Measurements from ENCODE around the gene MCFD2. TPM values are rescaled to one million over a fixed set of nuclear protein-coding genes. Genes with fewer than 3 reads are reported as not detected.

Gene MCFD2
- 33.0 TPM for total RNA-seq (ENCODE audit: unreplicated experiment)
- long read RNA-seq, full-length matches to known transcripts: 3 of 6 reads
- long read RNA-seq, partial matches to known transcripts: 1 of 6 reads
- long read RNA-seq, other reads (novel, unspliced or antisense): 2 of 6 reads

DNA sequence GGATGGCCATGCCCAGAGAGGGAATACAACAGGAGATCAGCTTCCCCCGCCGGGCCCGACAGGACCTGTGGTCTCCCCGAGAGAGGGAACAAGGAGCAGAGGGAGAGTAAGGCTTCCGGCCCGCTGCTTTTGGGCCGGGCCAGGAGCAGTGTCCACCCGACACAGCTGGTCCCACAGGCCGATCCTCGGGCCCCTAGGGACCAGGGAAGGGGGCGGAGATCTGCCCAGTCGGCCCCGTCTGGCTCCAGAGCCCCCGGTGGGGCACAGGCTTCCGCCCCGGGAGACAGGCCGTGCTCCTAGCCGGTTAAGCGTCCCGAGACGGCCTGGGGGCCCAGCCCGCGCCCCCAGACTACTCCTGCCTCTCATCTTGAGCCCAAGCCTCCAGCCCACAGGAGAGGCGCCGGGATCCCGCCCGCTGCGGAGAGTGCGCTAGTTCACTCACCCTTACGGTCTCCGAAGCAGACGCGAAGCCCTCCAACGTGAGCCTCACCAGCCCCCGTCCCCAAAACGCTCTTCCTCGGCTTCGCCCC, at the start of gene MCFD2:
MCFD2 (minus strand) TSS at position 526 of the 530 bp plus-strand sequence. CDS start 6,635 bp downstream, outside the sequence.
- Mint-ChIP-seq H3K36me3 (ENCODE audit: unreplicated experiment) (no peaks in the 10 kb centered on the region), H3K9me3 (ENCODE audit: unreplicated experiment) (peaks cover 12% of the 10 kb centered on the region), H3K27me3 (ENCODE audit: unreplicated experiment) (peaks cover 3% of the 10 kb centered on the region), H3K4me1 (ENCODE audit: low read depth, unreplicated experiment) (peaks cover 12% of the 10 kb centered on the region), H3K27ac (ENCODE audit: unreplicated experiment) (peak within 1 kb of the TSS; percentile 86), H3K4me3 (ENCODE audit: unreplicated experiment) (peak within 1 kb of the TSS; percentile 95)
- TF ChIP-seq, protein P1, sequence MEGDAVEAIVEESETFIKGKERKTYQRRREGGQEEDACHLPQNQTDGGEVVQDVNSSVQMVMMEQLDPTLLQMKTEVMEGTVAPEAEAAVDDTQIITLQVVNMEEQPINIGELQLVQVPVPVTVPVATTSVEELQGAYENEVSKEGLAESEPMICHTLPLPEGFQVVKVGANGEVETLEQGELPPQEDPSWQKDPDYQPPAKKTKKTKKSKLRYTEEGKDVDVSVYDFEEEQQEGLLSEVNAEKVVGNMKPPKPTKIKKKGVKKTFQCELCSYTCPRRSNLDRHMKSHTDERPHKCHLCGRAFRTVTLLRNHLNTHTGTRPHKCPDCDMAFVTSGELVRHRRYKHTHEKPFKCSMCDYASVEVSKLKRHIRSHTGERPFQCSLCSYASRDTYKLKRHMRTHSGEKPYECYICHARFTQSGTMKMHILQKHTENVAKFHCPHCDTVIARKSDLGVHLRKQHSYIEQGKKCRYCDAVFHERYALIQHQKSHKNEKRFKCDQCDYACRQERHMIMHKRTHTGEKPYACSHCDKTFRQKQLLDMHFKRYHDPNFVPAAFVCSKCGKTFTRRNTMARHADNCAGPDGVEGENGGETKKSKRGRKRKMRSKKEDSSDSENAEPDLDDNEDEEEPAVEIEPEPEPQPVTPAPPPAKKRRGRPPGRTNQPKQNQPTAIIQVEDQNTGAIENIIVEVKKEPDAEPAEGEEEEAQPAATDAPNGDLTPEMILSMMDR (IDR thresholded peaks at IDR 0.05; ENCODE audit: partially characterized antibody, unreplicated experiment): no peak
- no peak for DNase-seq

DNA sequence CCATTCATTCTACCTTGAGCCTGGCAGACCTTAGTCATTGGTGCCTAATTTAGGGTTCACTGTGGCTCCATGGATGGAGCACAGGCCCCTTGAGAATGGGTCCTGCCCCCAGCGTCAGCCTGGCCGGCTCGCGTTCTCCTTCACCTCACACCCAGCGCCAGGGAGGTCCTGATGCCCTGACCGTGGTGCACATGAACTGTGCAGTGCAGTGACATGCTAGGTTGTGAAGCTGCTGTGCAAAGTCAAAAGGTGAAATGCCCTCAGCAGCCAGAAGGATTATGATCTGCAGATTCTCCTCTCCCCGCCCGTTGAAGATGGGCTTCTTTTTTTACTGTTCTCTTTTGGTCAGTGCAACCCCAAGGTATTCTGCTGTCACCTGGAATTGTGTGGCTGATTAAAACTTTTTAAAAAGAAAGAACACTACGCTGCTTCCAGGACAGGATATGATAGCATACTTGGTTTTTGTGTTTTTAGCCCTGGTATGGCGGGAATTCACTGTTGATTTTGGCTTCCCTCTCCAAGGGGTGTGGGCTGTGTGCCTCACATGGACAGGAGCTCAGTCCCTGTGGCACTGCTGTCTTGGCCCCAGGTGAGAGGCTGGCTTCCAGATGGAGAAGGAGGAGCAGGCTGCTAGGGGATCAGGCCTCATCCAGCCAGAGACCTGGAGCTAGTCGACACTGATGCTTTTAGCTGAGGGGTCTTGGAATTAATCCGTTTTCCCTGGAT, 49.4 kb upstream of the MCFD2 start:
- peaks cover 3% of the 10 kb centered on the region for H3K27me3 Mint-ChIP-seq (ENCODE audit: unreplicated experiment)
- H3K27ac Mint-ChIP-seq (ENCODE audit: unreplicated experiment): no peak overlapping the region
- no peak for DNase-seq
- TF ChIP-seq, protein P1 (IDR thresholded peaks at IDR 0.05; ENCODE audit: partially characterized antibody, unreplicated experiment): no peak
- H3K4me3 Mint-ChIP-seq (ENCODE audit: unreplicated experiment): no peak overlapping the region
- no peaks in the 10 kb centered on the region for H3K9me3 Mint-ChIP-seq (ENCODE audit: unreplicated experiment)
- H3K36me3 Mint-ChIP-seq (ENCODE audit: unreplicated experiment): no peaks in the 10 kb centered on the region
- H3K4me1 Mint-ChIP-seq (ENCODE audit: low read depth, unreplicated experiment): no peaks in the 10 kb centered on the region

DNA sequence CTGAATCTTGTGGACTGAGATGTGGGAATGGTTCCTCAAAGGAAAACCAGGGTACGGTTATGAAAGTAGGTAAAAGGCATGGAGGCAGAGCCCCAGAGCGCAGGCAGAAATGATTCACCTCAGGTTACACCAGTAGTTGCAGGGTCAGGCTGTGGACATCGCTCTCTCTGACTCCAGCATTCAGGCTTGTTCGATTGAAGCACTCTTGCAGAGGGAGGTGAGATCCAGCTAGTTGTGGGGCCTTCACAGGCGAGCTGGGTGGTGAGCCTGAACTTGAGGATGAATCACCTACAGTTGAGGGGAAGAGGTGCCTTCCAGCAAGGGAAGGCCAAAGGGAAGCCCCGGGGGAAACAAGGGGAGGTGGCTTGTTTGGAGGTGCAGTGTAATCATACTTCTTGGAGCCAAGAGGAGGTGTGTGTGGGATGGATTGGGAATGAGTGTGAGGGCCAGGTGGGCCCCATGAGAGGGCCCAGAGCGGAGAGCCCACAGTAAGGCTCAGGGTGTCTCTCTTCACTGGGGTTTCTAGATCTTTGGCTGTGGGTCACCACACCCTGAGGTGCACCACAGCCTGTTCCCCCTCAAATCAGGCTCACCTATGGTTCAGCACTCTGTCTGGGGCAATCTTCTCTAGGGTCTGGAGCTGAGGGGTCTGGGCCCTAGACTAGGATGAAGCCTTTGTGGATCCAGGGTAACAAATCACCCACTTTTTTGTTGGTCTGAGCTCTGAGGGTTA, 48.5 kb upstream of the MCFD2 start:
- no peak overlapping the region for H3K4me3 Mint-ChIP-seq (ENCODE audit: unreplicated experiment)
- TF ChIP-seq, protein P1 (IDR thresholded peaks at IDR 0.05; ENCODE audit: partially characterized antibody, unreplicated experiment): no peak
- no peak overlapping the region for H3K27ac Mint-ChIP-seq (ENCODE audit: unreplicated experiment)
- peaks cover 3% of the 10 kb centered on the region for H3K27me3 Mint-ChIP-seq (ENCODE audit: unreplicated experiment)
- DNase-seq: no peak
- H3K36me3 Mint-ChIP-seq (ENCODE audit: unreplicated experiment): no peaks in the 10 kb centered on the region
- no peaks in the 10 kb centered on the region for H3K4me1 Mint-ChIP-seq (ENCODE audit: low read depth, unreplicated experiment)
- H3K9me3 Mint-ChIP-seq (ENCODE audit: unreplicated experiment): no peaks in the 10 kb centered on the region

DNA sequence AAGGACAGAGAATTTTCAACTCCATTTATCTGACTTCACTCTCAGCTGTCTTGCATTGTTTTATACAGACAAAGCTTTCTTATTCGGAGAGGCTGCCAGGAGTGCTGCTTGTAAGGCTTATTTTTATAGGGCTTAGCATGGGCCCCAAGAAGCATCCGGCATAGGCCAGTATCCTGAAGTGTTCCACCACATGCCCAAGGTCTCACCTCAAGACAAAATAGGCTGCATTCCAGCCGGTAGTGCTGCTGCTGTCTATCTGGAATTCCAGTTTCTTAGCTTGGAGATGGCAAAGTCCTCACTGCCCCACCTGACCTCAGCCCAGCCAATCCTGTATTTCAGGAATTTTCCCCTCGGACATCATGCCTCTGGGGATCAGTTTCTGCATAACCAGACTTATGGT, 47.6 kb upstream of the MCFD2 start:
- H3K36me3 Mint-ChIP-seq (ENCODE audit: unreplicated experiment): no peaks in the 10 kb centered on the region
- no peak for DNase-seq
- TF ChIP-seq, protein P1 (IDR thresholded peaks at IDR 0.05; ENCODE audit: partially characterized antibody, unreplicated experiment): no peak
- no peaks in the 10 kb centered on the region for H3K4me1 Mint-ChIP-seq (ENCODE audit: low read depth, unreplicated experiment)
- no peak overlapping the region for H3K4me3 Mint-ChIP-seq (ENCODE audit: unreplicated experiment)
- peaks cover 3% of the 10 kb centered on the region for H3K27me3 Mint-ChIP-seq (ENCODE audit: unreplicated experiment)
- no peak overlapping the region for H3K27ac Mint-ChIP-seq (ENCODE audit: unreplicated experiment)
- no peaks in the 10 kb centered on the region for H3K9me3 Mint-ChIP-seq (ENCODE audit: unreplicated experiment)

Data from glutamatergic neuron (in vitro differentiated cells).